Measurements from ENCODE around the gene PKHD1. TPM values are rescaled to one million over a fixed set of nuclear protein-coding genes. Genes with fewer than 3 reads are reported as not detected.

Gene PKHD1
- total RNA-seq, 4 donors from 2014 or later, result 0.11 to 0.68 (median 0.42) TPM

DNA sequence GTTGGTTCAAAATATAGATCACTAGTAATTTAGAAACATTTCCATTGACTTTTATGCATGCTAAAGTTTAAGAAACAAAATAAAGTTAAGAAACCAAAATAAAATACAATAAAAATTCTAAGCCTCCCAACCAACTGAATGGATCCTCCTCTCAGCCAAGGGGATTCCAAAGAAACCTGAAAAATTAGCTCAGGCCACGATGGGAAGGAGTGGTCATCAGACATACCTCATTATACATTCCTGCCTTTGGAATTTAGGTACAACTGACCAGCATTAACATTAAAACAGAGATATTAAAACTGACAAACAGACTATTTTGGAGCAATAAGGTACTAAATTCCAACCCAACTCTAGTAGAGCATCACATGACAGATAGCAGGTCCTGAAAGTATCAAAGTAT, 275.2 kb downstream of the PKHD1 start:
- TF ChIP-seq EP300 (IDR thresholded peaks at IDR 0.05) (no peak), POLR2A (IDR thresholded peaks at IDR 0.05) (no peak), POLR2AphosphoS5 (IDR thresholded peaks at IDR 0.05) (no peak)
- TF ChIP-seq, protein P1, sequence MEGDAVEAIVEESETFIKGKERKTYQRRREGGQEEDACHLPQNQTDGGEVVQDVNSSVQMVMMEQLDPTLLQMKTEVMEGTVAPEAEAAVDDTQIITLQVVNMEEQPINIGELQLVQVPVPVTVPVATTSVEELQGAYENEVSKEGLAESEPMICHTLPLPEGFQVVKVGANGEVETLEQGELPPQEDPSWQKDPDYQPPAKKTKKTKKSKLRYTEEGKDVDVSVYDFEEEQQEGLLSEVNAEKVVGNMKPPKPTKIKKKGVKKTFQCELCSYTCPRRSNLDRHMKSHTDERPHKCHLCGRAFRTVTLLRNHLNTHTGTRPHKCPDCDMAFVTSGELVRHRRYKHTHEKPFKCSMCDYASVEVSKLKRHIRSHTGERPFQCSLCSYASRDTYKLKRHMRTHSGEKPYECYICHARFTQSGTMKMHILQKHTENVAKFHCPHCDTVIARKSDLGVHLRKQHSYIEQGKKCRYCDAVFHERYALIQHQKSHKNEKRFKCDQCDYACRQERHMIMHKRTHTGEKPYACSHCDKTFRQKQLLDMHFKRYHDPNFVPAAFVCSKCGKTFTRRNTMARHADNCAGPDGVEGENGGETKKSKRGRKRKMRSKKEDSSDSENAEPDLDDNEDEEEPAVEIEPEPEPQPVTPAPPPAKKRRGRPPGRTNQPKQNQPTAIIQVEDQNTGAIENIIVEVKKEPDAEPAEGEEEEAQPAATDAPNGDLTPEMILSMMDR (IDR thresholded peaks at IDR 0.05), result no peak
- Histone ChIP-seq H3K27ac (no peak overlapping the region), H3K4me1 (no peaks in the 10 kb centered on the region), H3K27me3 (no peaks in the 10 kb centered on the region), H3K36me3 (no peaks in the 10 kb centered on the region), H3K4me3 (no peak overlapping the region), H3K9me3 (no peaks in the 10 kb centered on the region)
- DNase-seq (ENCODE audit: low spot score in 2 of 2), result no peak
- 72% methylated on average over 1 of the region's 1 CpG for WGBS

DNA sequence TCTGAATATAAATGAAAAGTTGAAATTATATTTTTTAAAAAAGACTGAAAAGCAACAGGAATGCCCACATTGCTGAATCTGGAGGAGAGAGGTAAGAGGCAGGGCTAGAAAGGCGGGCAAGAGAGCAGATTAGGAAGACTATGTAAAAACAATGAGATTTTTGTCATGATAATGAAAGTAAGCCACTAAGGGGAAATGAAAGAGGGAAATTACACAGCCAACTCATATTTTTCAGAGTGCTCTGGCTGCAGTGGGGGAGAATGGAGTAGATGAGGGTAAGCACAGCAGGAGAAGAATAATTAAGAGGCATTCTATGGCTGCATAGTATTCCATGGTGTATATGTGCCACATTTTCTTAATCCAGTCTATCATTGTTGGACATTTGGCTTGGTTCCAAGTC, 281.9 kb downstream of the PKHD1 start:
- DNase-seq (ENCODE audit: low spot score in 2 of 2), result no peak
- no peak overlapping the region for H3K4me3 ChIP-seq
- TF ChIP-seq POLR2A (IDR thresholded peaks at IDR 0.05) (no peak), EP300 (IDR thresholded peaks at IDR 0.05) (no peak), POLR2AphosphoS5 (IDR thresholded peaks at IDR 0.05) (no peak)
- TF ChIP-seq, protein P1 (IDR thresholded peaks at IDR 0.05), result no peak
- 67% methylated on average over 1 of the region's 1 CpG for WGBS
- no peaks in the 10 kb centered on the region for H3K9me3 ChIP-seq
- no peaks in the 10 kb centered on the region for H3K36me3 ChIP-seq
- no peak overlapping the region for H3K27ac ChIP-seq
- no peaks in the 10 kb centered on the region for H3K27me3 ChIP-seq
- no peaks in the 10 kb centered on the region for H3K4me1 ChIP-seq

DNA sequence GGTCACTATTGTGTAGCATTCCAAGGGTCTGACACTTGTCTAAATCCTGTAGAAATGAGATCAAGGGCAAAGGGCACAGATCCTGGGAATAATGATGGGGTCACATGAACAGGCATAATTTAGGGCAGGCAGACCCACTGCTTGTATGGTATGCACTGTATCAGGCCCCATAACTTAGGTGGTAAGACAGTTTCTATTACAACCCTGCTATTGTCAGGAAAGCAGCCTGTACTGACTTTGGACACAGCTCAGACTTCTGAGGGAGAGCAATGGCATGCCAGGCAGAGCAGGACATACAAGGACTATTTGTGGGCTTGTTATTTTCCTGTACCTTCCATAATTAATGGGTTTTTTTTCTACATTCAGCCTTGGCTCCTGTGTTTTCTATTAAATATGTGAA, 286.8 kb downstream of the PKHD1 start:
- TF ChIP-seq POLR2A (IDR thresholded peaks at IDR 0.05) (no peak), POLR2AphosphoS5 (IDR thresholded peaks at IDR 0.05) (no peak), EP300 (IDR thresholded peaks at IDR 0.05) (no peak)
- no peaks in the 10 kb centered on the region for H3K27me3 ChIP-seq
- no peak overlapping the region for H3K4me3 ChIP-seq
- no peak overlapping the region for H3K27ac ChIP-seq
- no peaks in the 10 kb centered on the region for H3K36me3 ChIP-seq
- no peaks in the 10 kb centered on the region for H3K4me1 ChIP-seq
- no peak for DNase-seq (ENCODE audit: low spot score in 2 of 2)
- no peaks in the 10 kb centered on the region for H3K9me3 ChIP-seq

DNA sequence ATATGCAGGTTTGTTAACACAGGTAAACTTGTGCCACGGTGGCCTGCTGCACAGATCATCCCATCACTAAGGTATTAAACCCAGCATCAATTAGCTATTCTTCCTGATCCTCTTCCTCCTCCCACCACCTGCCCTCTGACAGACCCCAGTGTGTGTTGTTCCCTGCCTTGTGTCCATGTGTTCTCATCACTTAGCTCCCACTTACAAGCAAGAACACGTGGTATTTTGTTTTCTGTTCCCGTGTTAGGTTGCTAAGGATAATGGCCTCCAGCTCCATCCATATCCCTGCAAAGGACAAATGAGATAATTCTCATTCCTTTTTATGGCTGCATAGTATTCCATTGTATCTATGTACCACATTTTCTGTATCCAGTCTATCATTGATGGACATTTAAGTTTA, 294.0 kb downstream of the PKHD1 start:
- no peak overlapping the region for H3K27ac ChIP-seq
- 91% methylated on average over 3 of the region's 3 CpGs for WGBS
- H3K4me1 ChIP-seq, result no peaks in the 10 kb centered on the region
- TF ChIP-seq, protein P1 (IDR thresholded peaks at IDR 0.05), result no peak
- TF ChIP-seq EP300 (IDR thresholded peaks at IDR 0.05) (no peak), POLR2AphosphoS5 (IDR thresholded peaks at IDR 0.05) (no peak), POLR2A (IDR thresholded peaks at IDR 0.05) (no peak)
- no peak for DNase-seq (ENCODE audit: low spot score in 2 of 2)
- H3K9me3 ChIP-seq, result no peaks in the 10 kb centered on the region
- H3K27me3 ChIP-seq, result no peaks in the 10 kb centered on the region
- no peaks in the 10 kb centered on the region for H3K36me3 ChIP-seq
- no peak overlapping the region for H3K4me3 ChIP-seq

DNA sequence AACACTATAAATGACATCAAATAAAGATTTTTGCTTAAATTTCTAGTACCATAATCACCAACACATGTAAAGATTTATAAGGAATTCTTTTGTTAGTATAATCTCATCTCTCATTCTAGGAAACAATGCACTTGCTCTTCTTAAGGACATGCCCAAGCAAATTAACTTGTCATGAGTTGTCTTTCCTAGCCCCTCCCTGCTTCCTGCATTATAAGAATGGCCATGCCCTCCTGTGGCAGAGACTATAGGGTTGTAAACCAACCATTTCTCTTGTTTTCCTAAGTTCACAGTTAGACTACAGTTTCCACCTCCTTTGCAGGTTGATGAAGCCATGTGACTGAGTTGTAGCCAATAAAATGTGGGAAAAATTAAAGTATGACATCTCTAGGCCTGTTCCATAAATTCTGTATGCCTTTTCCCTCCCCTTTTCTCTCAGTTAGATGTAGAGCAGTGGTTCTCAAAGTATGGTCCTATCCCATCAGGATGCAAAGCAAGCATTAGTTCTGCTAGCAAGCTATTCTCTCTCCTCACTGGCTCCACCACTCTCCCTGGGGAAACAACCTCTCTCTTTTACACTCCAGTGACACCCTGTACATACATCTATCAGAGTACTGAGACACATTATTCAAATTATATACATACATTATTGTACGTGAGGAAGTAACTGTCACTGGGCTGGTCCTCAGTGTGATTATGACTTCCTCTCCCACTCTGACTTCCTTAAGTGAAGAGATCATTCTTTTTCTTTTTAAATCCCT, 295.0 kb downstream of the PKHD1 start:
- no peak overlapping the region for H3K27ac ChIP-seq
- TF ChIP-seq EP300 (IDR thresholded peaks at IDR 0.05) (no peak), POLR2A (IDR thresholded peaks at IDR 0.05) (no peak), POLR2AphosphoS5 (IDR thresholded peaks at IDR 0.05) (no peak)
- TF ChIP-seq, protein P1 (IDR thresholded peaks at IDR 0.05), result no peak
- no peak for DNase-seq (ENCODE audit: low spot score in 2 of 2)
- H3K27me3 ChIP-seq, result no peaks in the 10 kb centered on the region
- H3K36me3 ChIP-seq, result no peaks in the 10 kb centered on the region
- no peak overlapping the region for H3K4me3 ChIP-seq
- WGBS, result 66% methylated on average over 1 of the region's 1 CpG
- H3K4me1 ChIP-seq, result no peaks in the 10 kb centered on the region
- H3K9me3 ChIP-seq, result no peaks in the 10 kb centered on the region

Data from suprapubic skin (tissue), 4 donors.